T-helper 1 cell (primary cell): ENCODE results near the gene RNPC3.
"Not testable (repeated sequence)": the region's sequence is repeated elsewhere in the genome, so short reads cannot be mapped to it uniquely, and the experiment has no call there.

Source experiments
- DNase-seq, 5 donors: peaks; one replicate each; pipeline ENCODE4 v3.0.0-alpha.2; 2012 to 2020

The RNPC3 gene

GRCh38 chr1:103561124-103561523 is 35.6 kb downstream of the RNPC3 start:
- DNase-seq, result not testable (repeated sequence)

- no peak for DNase-seq
Observed at GRCh38 chr1:103561643-103562395, 36.3 kb downstream of the RNPC3 start.

- no peak for DNase-seq
Observed at GRCh38 chr1:103563056-103563455, 37.6 kb downstream of the RNPC3 start.

- no peak for DNase-seq
Observed at GRCh38 chr1:103569493-103569892, 44.0 kb downstream of the RNPC3 start.

- DNase-seq, result not testable (repeated sequence)
Observed at GRCh38 chr1:103571289-103571688, 45.8 kb downstream of the RNPC3 start, which contains the start of gene AMY2B. Gene AMY2B, plus strand, starts transcription at chr1:103571589. Its CDS starts 14 bp downstream, at chr1:103571603.

- no peak for DNase-seq
Observed at GRCh38 chr1:103576065-103576464, 50.6 kb downstream of the RNPC3 start.

- DNase-seq, result not testable (repeated sequence)
Observed at GRCh38 chr1:103576784-103577183, 51.3 kb downstream of the RNPC3 start.

GRCh38 chr1:103582464-103582863 is 57.0 kb downstream of the RNPC3 start:
- DNase-seq, result no peak

GRCh38 chr1:103583887-103584286 is 58.4 kb downstream of the RNPC3 start:
- no peak for DNase-seq

GRCh38 chr1:103584537-103584936 is 59.0 kb downstream of the RNPC3 start:
- DNase-seq, result no peak

GRCh38 chr1:103602740-103603139 is 77.2 kb downstream of the RNPC3 start:
- DNase-seq, result not testable (repeated sequence)
